HL-60 (cell line): ENCODE data around the gene SLC1A5.

Source experiments
- DNase-seq, 2 experiments: peaks; one replicate each; pipeline ENCODE4 v3.0.0-alpha.2; 2010 to 2020; ENCODE audit warnings: low read depth in 1 of 2, low spot score in 1 of 2
- H3K27ac ChIP-seq: fragments of 250-450 bp; sonication (Bioruptor Pico); replicated peaks from 2 replicates; pipeline ENCODE4 v1.5.1; 2020; ENCODE audit warnings: mild to moderate bottlenecking, moderate library complexity
- H3K27me3 ChIP-seq: fragments of 250-450 bp; sonication (Bioruptor Pico); 2 replicates; pipeline ENCODE4 v1.5.1; 2021; ENCODE audit warnings: mild to moderate bottlenecking, moderate library complexity; ENCODE audit not compliant: insufficient read depth, poor library complexity, severe bottlenecking
- H3K4me3 ChIP-seq: replicated peaks from 2 replicates; pipeline ENCODE4 v1.5.1; 2011; ENCODE audit warnings: mild to moderate bottlenecking, control low read depth, low read length; ENCODE audit not compliant: insufficient read depth
- CTCF ChIP-seq: IDR thresholded peaks from one replicate; pipeline ENCODE4 v1.5.1; 2011; ENCODE audit warnings: low read length, control low read depth, inconsistent platforms; ENCODE audit not compliant: insufficient read depth
- GABPA ChIP-seq: IDR thresholded peaks from 2 replicates; pipeline ENCODE4 v1.6.1; 2012; ENCODE audit warnings: low read depth
- POLR2AphosphoS5 ChIP-seq: IDR thresholded peaks from 2 replicates; pipeline ENCODE4 v1.6.1; 2012; ENCODE audit warnings: low read depth
- REST ChIP-seq: IDR thresholded peaks from 2 replicates; pipeline ENCODE4 v1.6.1; 2012; ENCODE audit warnings: low read depth; ENCODE audit not compliant: insufficient replicate concordance
- SPI1 ChIP-seq: IDR thresholded peaks from 2 replicates; pipeline ENCODE4 v1.6.1; 2012; ENCODE audit warnings: low read depth, mild to moderate bottlenecking, borderline replicate concordance

Gene SLC1A5

GRCh38 chr19:46726971-46727501 lies 61.4 kb downstream of the SLC1A5 start:
- DNase-seq = no peak
- Histone ChIP-seq H3K4me3 (no peak overlapping the region), H3K27me3 (no peaks in the 10 kb centered on the region), H3K27ac (no peak overlapping the region)
- TF ChIP-seq POLR2AphosphoS5 = no peak
- TF ChIP-seq SPI1 = no peak
- TF ChIP-seq REST = no peak
- TF ChIP-seq GABPA = no peak
- no peak for TF ChIP-seq CTCF

GRCh38 chr19:46726551-46726950 lies 61.8 kb downstream of the SLC1A5 start:
- no peak for DNase-seq
- H3K27me3 ChIP-seq = no peaks in the 10 kb centered on the region
- no peak for TF ChIP-seq GABPA
- no peak for TF ChIP-seq POLR2AphosphoS5
- TF ChIP-seq CTCF = no peak
- TF ChIP-seq REST = no peak
- no peak for TF ChIP-seq SPI1
- no peak overlapping the region for H3K27ac ChIP-seq
- no peak overlapping the region for H3K4me3 ChIP-seq

GRCh38 chr19:46725859-46726393 lies 62.5 kb downstream of the SLC1A5 start:
- no peak for DNase-seq
- Histone ChIP-seq H3K27me3 (no peaks in the 10 kb centered on the region), H3K4me3 (no peak overlapping the region), H3K27ac (no peak overlapping the region)
- no peak for TF ChIP-seq REST
- TF ChIP-seq CTCF = no peak
- TF ChIP-seq SPI1 = no peak
- no peak for TF ChIP-seq POLR2AphosphoS5
- no peak for TF ChIP-seq GABPA
